ENCODE data around the gene CHCHD10. TPM values are rescaled to one million over a fixed set of nuclear protein-coding genes. Genes with fewer than 3 reads are reported as not detected.

Gene CHCHD10
- total and polyA plus RNA-seq, 2 donors from 2014 or later, result 190 to 1,445 TPM

DNA sequence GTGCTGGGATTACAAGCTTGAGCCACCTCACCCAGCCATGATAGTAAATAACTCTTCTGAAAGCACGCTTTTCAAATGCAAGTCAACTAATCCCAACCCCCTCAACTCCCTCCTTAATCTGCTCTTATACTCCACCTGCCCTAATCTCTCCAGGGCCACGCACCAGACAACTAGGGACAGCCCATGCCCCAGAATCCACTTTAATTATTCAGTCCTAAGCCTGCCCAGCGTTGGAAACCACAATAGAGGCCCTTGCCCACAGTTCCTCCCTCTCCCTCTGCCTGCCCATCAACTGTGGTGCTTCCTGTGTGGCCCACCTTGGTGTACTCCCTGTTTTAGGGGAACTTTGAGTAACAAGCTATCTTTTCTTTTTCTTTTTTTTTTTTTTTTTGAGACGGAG is 10.9 kb downstream of the CHCHD10 start:
- FAIRE-seq, result no peak
- H3K4me1 ChIP-seq (ENCODE audit: control insufficient read depth in 2 of 3, insufficient read depth in 2 of 3, low read depth in 1 of 3, low read length in 3 of 3), result no peaks in the 10 kb centered on the region
- H3K9ac ChIP-seq (ENCODE audit: low read length in 3 of 3), result no peak overlapping the region
- TF ChIP-seq CTCF (IDR thresholded peaks at IDR 0.05; ENCODE audit: borderline replicate concordance, extremely low read depth, insufficient read depth), result no peak
- H3K36me3 ChIP-seq (ENCODE audit: control insufficient read depth in 2 of 3, insufficient read depth in 3 of 3, low read length in 3 of 3), result no peaks in the 10 kb centered on the region
- no peak overlapping the region for H3K27ac ChIP-seq (ENCODE audit: low read depth in 2 of 2, low read length in 2 of 2)
- no peaks in the 10 kb centered on the region for H3K27me3 ChIP-seq (ENCODE audit: control insufficient read depth, insufficient read depth, low read length)
- intact Hi-C loops (cut with DNase I), result no loop called here
- no peaks in the 10 kb centered on the region for H3K9me3 ChIP-seq (ENCODE audit: control insufficient read depth in 2 of 3, insufficient read depth in 1 of 3, low read length in 3 of 3)
- DNase-seq, result no peak
- H3K4me3 ChIP-seq (ENCODE audit: low read length in 3 of 3), result no peak overlapping the region

- intact Hi-C loops (cut with DNase I), result no loop called here
- TF ChIP-seq CTCF (IDR thresholded peaks at IDR 0.05; ENCODE audit: borderline replicate concordance, extremely low read depth, insufficient read depth), result no peak
- FAIRE-seq, result no peak
These were observed 12.1 kb downstream of the CHCHD10 start for GRCh38 chr22:23755711-23756110.

DNA sequence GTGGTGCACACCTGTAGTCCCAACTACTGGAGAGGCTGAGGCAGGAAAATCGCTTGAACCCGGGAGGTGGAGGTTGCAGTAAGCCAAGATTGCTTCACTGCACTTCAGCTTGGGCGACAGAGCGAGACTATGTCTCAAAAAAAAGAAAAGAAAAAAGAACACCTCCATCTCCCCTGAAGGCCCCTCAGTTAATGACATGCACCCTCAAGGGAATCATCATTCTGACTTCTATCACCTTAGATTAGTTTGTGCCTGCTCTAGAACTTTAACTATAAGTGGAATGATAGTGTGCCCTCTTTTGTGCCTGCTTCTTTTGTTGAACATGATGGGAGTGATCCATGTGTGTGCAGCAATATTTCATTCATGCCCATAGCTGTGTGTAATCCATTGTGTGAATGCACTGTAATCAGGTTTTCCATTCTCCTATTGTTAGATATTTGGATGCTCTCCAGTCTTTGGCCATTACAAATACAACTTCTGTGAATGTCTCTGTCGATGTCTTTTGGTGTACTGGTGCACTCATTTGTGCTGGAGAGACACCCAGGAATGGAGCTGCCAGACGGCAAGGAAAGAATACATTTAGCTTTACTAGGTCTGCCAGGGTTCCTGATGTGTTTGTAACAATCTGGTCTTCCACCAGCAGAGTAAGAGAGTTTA is 12.7 kb downstream of the CHCHD10 start:
- Histone ChIP-seq H3K27me3 (ENCODE audit: control insufficient read depth, insufficient read depth, low read length) (no peaks in the 10 kb centered on the region), H3K4me3 (ENCODE audit: low read length in 3 of 3) (no peak overlapping the region), H3K4me1 (ENCODE audit: control insufficient read depth in 2 of 3, insufficient read depth in 2 of 3, low read depth in 1 of 3, low read length in 3 of 3) (peaks cover 0 to 1% (median 0%) of the 10 kb centered on the region in 3 donors), H3K27ac (ENCODE audit: low read depth in 2 of 2, low read length in 2 of 2) (no peak overlapping the region), H3K9me3 (ENCODE audit: control insufficient read depth in 2 of 3, insufficient read depth in 1 of 3, low read length in 3 of 3) (no peaks in the 10 kb centered on the region), H3K36me3 (ENCODE audit: control insufficient read depth in 2 of 3, insufficient read depth in 3 of 3, low read length in 3 of 3) (no peaks in the 10 kb centered on the region), H3K9ac (ENCODE audit: low read length in 3 of 3) (no peak overlapping the region)
- no peak for TF ChIP-seq CTCF (IDR thresholded peaks at IDR 0.05; ENCODE audit: borderline replicate concordance, extremely low read depth, insufficient read depth)
- DNase-seq (no peak), FAIRE-seq (no peak)
- intact Hi-C loops (cut with DNase I), result no loop called here

More at GRCh38 chr22:23755711-23756110, 12.1 kb downstream of the CHCHD10 start:
- Histone ChIP-seq H3K4me1 (ENCODE audit: control insufficient read depth in 2 of 3, insufficient read depth in 2 of 3, low read depth in 1 of 3, low read length in 3 of 3) (no peaks in the 10 kb centered on the region), H3K27ac (ENCODE audit: low read depth in 2 of 2, low read length in 2 of 2) (no peak overlapping the region), H3K27me3 (ENCODE audit: control insufficient read depth, insufficient read depth, low read length) (no peaks in the 10 kb centered on the region), H3K9ac (ENCODE audit: low read length in 3 of 3) (no peak overlapping the region), H3K9me3 (ENCODE audit: control insufficient read depth in 2 of 3, insufficient read depth in 1 of 3, low read length in 3 of 3) (no peaks in the 10 kb centered on the region), H3K4me3 (ENCODE audit: low read length in 3 of 3) (no peak overlapping the region), H3K36me3 (ENCODE audit: control insufficient read depth in 2 of 3, insufficient read depth in 3 of 3, low read length in 3 of 3) (no peaks in the 10 kb centered on the region)
- DNase-seq, result no peak
